ENCODE data around the gene NOXO1.

DNA sequence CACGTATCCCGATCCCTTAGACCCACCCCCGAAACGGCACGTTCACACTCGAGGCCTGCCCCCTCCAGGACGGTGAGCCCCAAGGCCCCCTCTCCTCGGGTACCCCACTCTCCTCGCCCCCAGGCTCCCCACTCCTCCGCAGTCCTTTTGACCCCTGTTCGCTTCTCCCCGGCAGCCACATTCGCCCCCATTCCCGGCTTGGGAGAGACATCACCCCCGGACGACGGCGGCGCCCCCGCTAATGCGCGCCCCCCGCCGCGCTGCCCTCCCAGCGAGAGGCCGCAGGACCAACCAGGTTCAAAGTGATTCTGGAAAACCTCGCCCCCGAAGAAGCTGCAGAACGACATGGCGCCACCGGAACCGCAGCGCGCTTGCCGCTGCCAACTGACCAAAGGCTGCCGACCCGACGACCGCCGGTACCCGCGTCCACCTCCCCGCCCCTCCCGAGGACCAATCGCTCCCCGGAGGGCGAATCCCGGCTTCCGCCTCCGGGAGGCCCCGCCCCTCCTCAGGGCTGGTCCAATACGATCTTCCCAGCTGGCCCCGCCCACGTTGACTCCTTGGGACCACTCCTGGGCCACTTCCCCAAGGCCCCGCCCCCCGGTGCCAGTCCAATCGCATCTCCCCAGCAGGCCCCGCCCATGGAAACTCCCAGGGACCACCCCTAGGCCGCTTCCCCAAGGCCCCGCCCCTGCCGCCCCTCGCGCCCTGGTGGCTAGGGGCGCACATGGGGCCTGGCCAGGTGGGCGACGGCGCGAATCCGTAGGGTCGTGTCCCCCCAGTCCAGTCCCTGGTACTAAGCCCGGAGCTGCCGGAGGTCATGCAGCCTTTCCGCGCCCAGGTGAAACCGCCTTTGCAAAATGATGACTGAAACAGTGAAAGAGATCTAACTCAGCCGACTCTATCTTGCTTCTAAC is 38.2 kb downstream of the NOXO1 start, which contains the start of gene MSRB1:
- TF ChIP-seq EZH2 (IDR thresholded peaks at IDR 0.05; ENCODE audit: borderline replicate concordance, low read length): no peak
- TF ChIP-seq, protein P1, sequence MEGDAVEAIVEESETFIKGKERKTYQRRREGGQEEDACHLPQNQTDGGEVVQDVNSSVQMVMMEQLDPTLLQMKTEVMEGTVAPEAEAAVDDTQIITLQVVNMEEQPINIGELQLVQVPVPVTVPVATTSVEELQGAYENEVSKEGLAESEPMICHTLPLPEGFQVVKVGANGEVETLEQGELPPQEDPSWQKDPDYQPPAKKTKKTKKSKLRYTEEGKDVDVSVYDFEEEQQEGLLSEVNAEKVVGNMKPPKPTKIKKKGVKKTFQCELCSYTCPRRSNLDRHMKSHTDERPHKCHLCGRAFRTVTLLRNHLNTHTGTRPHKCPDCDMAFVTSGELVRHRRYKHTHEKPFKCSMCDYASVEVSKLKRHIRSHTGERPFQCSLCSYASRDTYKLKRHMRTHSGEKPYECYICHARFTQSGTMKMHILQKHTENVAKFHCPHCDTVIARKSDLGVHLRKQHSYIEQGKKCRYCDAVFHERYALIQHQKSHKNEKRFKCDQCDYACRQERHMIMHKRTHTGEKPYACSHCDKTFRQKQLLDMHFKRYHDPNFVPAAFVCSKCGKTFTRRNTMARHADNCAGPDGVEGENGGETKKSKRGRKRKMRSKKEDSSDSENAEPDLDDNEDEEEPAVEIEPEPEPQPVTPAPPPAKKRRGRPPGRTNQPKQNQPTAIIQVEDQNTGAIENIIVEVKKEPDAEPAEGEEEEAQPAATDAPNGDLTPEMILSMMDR (conservative IDR thresholded peaks at IDR 0.05 in 1 of 2, IDR thresholded peaks at IDR 0.05 in 1 of 2; ENCODE audit: extremely low read depth in 1 of 2, insufficient read depth in 1 of 2, low read depth in 1 of 2, low read length in 2 of 2): no peak
